C4-2B (cell line): ENCODE data around the gene UBL5.

ENCODE experiments used
- ZFX ChIP-seq: fragments of 450-650 bp; IDR thresholded peaks from 2 replicates; pipeline ENCODE4 v1.6.1; 2017
- TF ChIP-seq, protein P1 (sequence below): fragments of 450-650 bp; conservative IDR thresholded peaks from 2 replicates; pipeline ENCODE4 v1.5.1; 2017; ENCODE audit warnings: mild to moderate bottlenecking

DNA sequence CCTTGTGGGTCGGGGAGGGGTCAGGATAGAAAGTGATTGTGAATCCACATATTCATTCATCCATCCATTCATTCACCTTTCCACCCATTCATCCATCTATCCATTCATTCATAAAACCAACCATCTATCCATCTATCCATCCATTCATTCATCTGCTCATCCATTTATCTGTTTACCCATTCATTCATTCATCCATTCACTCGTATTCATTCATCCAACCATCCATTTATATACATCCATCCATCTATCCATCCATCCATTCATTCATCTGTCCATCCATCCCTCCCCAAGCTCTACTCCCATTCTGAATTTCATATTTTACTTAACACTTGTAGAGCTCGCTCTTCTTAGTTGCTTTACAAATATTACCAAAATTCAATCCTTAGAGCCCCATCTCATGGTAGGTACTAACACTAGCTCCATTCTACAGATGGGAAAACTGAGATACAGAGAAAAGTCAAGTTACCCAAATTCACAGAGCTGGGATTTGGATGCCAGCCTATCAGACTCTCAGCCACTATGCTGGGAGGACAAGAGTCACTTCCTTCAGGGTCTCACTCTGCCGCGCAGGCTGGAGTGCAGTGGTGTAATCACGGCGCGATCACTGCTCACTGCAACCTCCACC lies 45.0 kb downstream of the UBL5 start:
- TF ChIP-seq, protein P1, sequence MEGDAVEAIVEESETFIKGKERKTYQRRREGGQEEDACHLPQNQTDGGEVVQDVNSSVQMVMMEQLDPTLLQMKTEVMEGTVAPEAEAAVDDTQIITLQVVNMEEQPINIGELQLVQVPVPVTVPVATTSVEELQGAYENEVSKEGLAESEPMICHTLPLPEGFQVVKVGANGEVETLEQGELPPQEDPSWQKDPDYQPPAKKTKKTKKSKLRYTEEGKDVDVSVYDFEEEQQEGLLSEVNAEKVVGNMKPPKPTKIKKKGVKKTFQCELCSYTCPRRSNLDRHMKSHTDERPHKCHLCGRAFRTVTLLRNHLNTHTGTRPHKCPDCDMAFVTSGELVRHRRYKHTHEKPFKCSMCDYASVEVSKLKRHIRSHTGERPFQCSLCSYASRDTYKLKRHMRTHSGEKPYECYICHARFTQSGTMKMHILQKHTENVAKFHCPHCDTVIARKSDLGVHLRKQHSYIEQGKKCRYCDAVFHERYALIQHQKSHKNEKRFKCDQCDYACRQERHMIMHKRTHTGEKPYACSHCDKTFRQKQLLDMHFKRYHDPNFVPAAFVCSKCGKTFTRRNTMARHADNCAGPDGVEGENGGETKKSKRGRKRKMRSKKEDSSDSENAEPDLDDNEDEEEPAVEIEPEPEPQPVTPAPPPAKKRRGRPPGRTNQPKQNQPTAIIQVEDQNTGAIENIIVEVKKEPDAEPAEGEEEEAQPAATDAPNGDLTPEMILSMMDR = no peak
- no peak for TF ChIP-seq ZFX
